Ascending aorta (tissue), 2 donors: ENCODE results near the gene MT1A. TPM values are rescaled to one million over a fixed set of nuclear protein-coding genes. Genes with fewer than 3 reads are reported as not detected.

ENCODE experiments used
- DNase-seq, 2 donors: peaks; one replicate each; pipeline ENCODE4 v3.0.0-alpha.2; 2019; ENCODE audit warnings: low spot score in 2 of 2
- H3K27ac ChIP-seq, 2 donors: fragments of 200-600 bp; sonication (generic); one replicate each; pipeline ENCODE4 v1.5.1; 2016 to 2017; ENCODE audit warnings: mild to moderate bottlenecking in 1 of 2
- H3K27me3 ChIP-seq: fragments of 200-600 bp; sonication (generic); one replicate; pipeline ENCODE4 v1.5.1; 2017
- H3K36me3 ChIP-seq, 2 donors: fragments of 200-600 bp; sonication (generic); one replicate each; pipeline ENCODE4 v1.5.1; 2016
- H3K4me1 ChIP-seq, 2 donors: fragments of 200-600 bp; sonication (generic); one replicate each; pipeline ENCODE4 v1.5.1; 2016 to 2017; ENCODE audit warnings: mild to moderate bottlenecking in 1 of 2
- H3K4me3 ChIP-seq, 2 donors: fragments of 200-600 bp; sonication (generic); one replicate each; pipeline ENCODE4 v1.5.1; 2016 to 2017; ENCODE audit warnings: mild to moderate bottlenecking in 1 of 2
- H3K9me3 ChIP-seq, 2 donors: fragments of 200-600 bp; sonication (generic); one replicate each; pipeline ENCODE4 v1.5.1; 2016
- CTCF ChIP-seq, 3 experiments: fragments of 200-600 bp in 2 of 3; fragments of 450-650 bp in 1 of 3; sonication (generic) in 2 of 3; IDR thresholded peaks; one replicate each; pipeline ENCODE4 v1.5.1; 2016 to 2019; ENCODE audit warnings: antibody characterized with exemption in 3 of 3, mild to moderate bottlenecking in 1 of 3, moderate library complexity in 1 of 3
- intact Hi-C: fragments of 100-400 bp; cut with DNase I; formaldehyde crosslinking; loops from one replicate; pipeline ENCODE4 v1.15.1; 2023
- total RNA-seq: library from RNA; depleted of rRNA; stranded (reverse); fragments of >200 nt; gene quantifications from one replicate; pipeline ENCODE4 v1.1.0, GENCODE V29; 2016

Gene MT1A
- total RNA-seq, 1 donor from 2014 or later: 183 TPM

GRCh38 chr16:56604966-56605365 lies 33.5 kb upstream of the MT1A start:
- H3K27me3 ChIP-seq: no peaks in the 10 kb centered on the region
- intact Hi-C loops: loop anchor here (5.0 kb wide), 2 partner anchors 153 to 327 kb away; partner anchors contain the start of genes HERPUD1, NUDT21 and OGFOD1
- no peaks in the 10 kb centered on the region for H3K9me3 ChIP-seq
- H3K4me3 ChIP-seq: no peak overlapping the region
- H3K27ac ChIP-seq: peak overlapping the region in 1 of 2 donors; percentile 92
- H3K4me1 ChIP-seq: peaks cover 4 to 18% of the 10 kb centered on the region in 2 donors
- no peak for DNase-seq
- TF ChIP-seq CTCF (IDR thresholded peaks at IDR 0.05): no peak
- H3K36me3 ChIP-seq: no peaks in the 10 kb centered on the region

GRCh38 chr16:56605475-56605874 lies 33.0 kb upstream of the MT1A start:
- Histone ChIP-seq H3K4me1 (peaks cover 5 to 23% of the 10 kb centered on the region in 2 donors), H3K27ac (peak overlapping the region; percentile 87 to 92), H3K9me3 (no peaks in the 10 kb centered on the region), H3K36me3 (no peaks in the 10 kb centered on the region), H3K27me3 (no peaks in the 10 kb centered on the region), H3K4me3 (no peak overlapping the region)
- DNase-seq: no peak
- no peak for TF ChIP-seq CTCF (IDR thresholded peaks at IDR 0.05)
- intact Hi-C loops: loop anchor here (5.0 kb wide), 2 partner anchors 153 to 327 kb away; partner anchors contain the start of genes HERPUD1, NUDT21 and OGFOD1

- peak in 1 of 2 donors; percentile 77 for DNase-seq
- TF ChIP-seq CTCF (IDR thresholded peaks at IDR 0.05): no peak
- H3K27me3 ChIP-seq: no peaks in the 10 kb centered on the region
- peak overlapping the region; percentile 87 to 92 for H3K27ac ChIP-seq
- H3K4me3 ChIP-seq: no peak overlapping the region
- intact Hi-C loops: loop anchor here (5.0 kb wide), 2 partner anchors 154 to 326 kb away; partner anchors contain the start of genes HERPUD1, NUDT21 and OGFOD1
- H3K4me1 ChIP-seq: peaks cover 8 to 29% of the 10 kb centered on the region in 2 donors
- H3K36me3 ChIP-seq: no peaks in the 10 kb centered on the region
- H3K9me3 ChIP-seq: no peaks in the 10 kb centered on the region
These were observed 32.4 kb upstream of the MT1A start for GRCh38 chr16:56606071-56606475.

GRCh38 chr16:56606476-56607108 lies 31.9 kb upstream of the MT1A start:
- no peak for TF ChIP-seq CTCF (IDR thresholded peaks at IDR 0.05)
- Histone ChIP-seq H3K4me1 (peaks cover 11 to 33% of the 10 kb centered on the region in 2 donors), H3K36me3 (no peaks in the 10 kb centered on the region), H3K9me3 (no peaks in the 10 kb centered on the region), H3K4me3 (no peak overlapping the region), H3K27me3 (no peaks in the 10 kb centered on the region), H3K27ac (peak overlapping the region; percentile 87 to 92)
- intact Hi-C loops: loop anchor here (5.0 kb wide), 2 partner anchors 154 to 326 kb away; partner anchors contain the start of genes HERPUD1, NUDT21 and OGFOD1
- no peak for DNase-seq

GRCh38 chr16:56607109-56607618 lies 31.3 kb upstream of the MT1A start:
- Histone ChIP-seq H3K4me3 (no peak overlapping the region), H3K9me3 (no peaks in the 10 kb centered on the region), H3K4me1 (peaks cover 11 to 35% of the 10 kb centered on the region in 2 donors), H3K27ac (peak overlapping the region; percentile 87 to 92), H3K36me3 (no peaks in the 10 kb centered on the region), H3K27me3 (no peaks in the 10 kb centered on the region)
- intact Hi-C loops: loop anchor here (5.0 kb wide), 2 partner anchors 155 to 325 kb away; partner anchors contain the start of genes HERPUD1, NUDT21 and OGFOD1
- TF ChIP-seq CTCF (IDR thresholded peaks at IDR 0.05): no peak
- DNase-seq: peak; percentile 50 to 95
